GM18502 (cell line): ENCODE measurements around the gene PSMG2.
"Not testable (repeated sequence)": the region's sequence is repeated elsewhere in the genome, so short reads cannot be mapped to it uniquely, and the experiment has no call there.

Experiments used
- ATAC-seq: cut with Tn5 transposase; IDR thresholded peaks from one replicate; pipeline ENCODE4 v1.9.1; 2021; ENCODE audit warnings: mild to moderate bottlenecking; ENCODE audit not compliant: unreplicated experiment, poor library complexity

The PSMG2 gene

GRCh38 chr18:12721495-12722275 lies 18.8 kb downstream of the PSMG2 start:
- no peak for ATAC-seq

GRCh38 chr18:12722731-12723130 lies 19.9 kb downstream of the PSMG2 start:
- no peak for ATAC-seq

GRCh38 chr18:12726331-12726730 lies 23.5 kb downstream of the PSMG2 start:
- ATAC-seq: no peak

- ATAC-seq: no peak
Measured at GRCh38 chr18:12726774-12727550, 24.1 kb downstream of the PSMG2 start.

- no peak for ATAC-seq
Measured at GRCh38 chr18:12737243-12737902, 34.5 kb downstream of the PSMG2 start.

GRCh38 chr18:12741351-12741750 lies 38.5 kb downstream of the PSMG2 start:
- ATAC-seq: no peak

- ATAC-seq: no peak
Measured at GRCh38 chr18:12742453-12742852, 39.6 kb downstream of the PSMG2 start.

- ATAC-seq: no peak
Measured at GRCh38 chr18:12744103-12744502, 41.3 kb downstream of the PSMG2 start.

GRCh38 chr18:12745095-12745795 lies 42.4 kb downstream of the PSMG2 start:
- ATAC-seq: no peak

GRCh38 chr18:12747530-12748315 lies 44.9 kb downstream of the PSMG2 start:
- ATAC-seq: no peak

- ATAC-seq: no peak
Measured at GRCh38 chr18:12748671-12749070, 45.8 kb downstream of the PSMG2 start.

GRCh38 chr18:12749121-12749520 lies 46.3 kb downstream of the PSMG2 start:
- no peak for ATAC-seq

- ATAC-seq: no peak
Measured at GRCh38 chr18:12750076-12750714, 47.4 kb downstream of the PSMG2 start.

GRCh38 chr18:12750715-12751502 lies 48.1 kb downstream of the PSMG2 start:
- no peak for ATAC-seq

- ATAC-seq: no peak
Measured at GRCh38 chr18:12751503-12751884, 48.7 kb downstream of the PSMG2 start.

GRCh38 chr18:12751891-12752290 lies 49.0 kb downstream of the PSMG2 start:
- no peak for ATAC-seq

GRCh38 chr18:12754511-12754910 lies 51.7 kb downstream of the PSMG2 start:
- no peak for ATAC-seq

GRCh38 chr18:12755606-12756005 lies 52.8 kb downstream of the PSMG2 start:
- not testable (repeated sequence) for ATAC-seq
